IPS-11a (cell line): ENCODE results near the gene RAI14.

Experiments
- H3K4me3 ChIP-seq: one replicate; pipeline ENCODE4 v1.5.1; 2013; ENCODE audit warnings: low read depth, low read length, control low read depth

Gene RAI14

DNA sequence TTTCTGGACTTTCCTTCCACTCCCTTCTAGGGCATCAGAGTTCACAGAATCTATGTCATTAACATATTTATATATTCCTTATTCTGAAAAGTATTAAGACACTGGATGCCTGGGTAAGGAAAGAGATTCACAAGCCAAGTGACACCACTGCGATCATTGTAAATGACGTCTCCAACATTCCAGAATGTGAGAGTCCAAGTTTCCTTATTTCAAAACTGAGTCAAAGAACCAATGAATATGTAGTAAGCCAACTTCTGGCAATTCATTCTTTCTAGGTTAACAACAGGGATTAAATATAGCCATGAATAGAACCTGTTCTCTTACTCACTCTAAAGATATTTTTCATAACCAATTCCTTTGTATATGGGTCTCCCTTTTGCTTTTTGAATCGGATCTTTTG is 18.1 kb downstream of the RAI14 start:
- H3K4me3 ChIP-seq = no peak overlapping the region

DNA sequence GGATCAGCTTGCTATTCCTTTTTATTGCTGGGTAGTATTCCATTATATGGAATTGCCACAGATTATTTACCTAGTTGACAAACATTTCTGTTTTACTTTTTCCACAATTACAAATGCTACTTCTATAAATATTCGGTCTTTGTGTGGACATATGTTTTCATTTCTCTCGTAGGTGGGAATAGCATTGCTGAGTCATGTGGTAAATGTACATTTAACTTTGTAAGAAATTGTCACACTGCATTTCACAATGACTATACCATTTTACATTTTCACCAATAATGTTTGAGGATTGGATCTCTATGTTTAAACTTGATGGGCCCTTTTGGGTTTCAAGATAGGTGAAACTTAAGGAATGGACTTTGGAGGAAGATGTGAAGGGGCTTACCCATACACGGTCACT is 19.7 kb downstream of the RAI14 start:
- no peak overlapping the region for H3K4me3 ChIP-seq

DNA sequence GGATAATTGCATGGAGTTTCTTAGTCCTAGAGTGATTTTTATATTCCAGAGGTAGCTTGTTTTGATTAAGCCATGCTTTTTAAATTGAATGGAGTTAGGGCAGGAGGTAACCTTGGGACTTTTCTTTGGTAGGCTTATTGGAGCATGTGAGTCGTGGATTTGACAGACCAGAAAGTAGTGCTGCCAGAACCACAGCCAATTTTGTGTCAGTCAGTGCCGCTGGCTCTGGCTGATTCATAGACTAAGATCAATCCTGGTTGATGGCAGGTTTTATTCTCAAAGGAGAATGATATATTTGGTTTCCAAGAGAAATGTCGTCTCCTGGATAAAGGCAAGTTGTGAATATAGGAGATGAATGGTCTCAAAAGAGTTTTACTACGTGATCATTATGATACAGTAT is 20.3 kb downstream of the RAI14 start:
- H3K4me3 ChIP-seq = no peak overlapping the region

DNA sequence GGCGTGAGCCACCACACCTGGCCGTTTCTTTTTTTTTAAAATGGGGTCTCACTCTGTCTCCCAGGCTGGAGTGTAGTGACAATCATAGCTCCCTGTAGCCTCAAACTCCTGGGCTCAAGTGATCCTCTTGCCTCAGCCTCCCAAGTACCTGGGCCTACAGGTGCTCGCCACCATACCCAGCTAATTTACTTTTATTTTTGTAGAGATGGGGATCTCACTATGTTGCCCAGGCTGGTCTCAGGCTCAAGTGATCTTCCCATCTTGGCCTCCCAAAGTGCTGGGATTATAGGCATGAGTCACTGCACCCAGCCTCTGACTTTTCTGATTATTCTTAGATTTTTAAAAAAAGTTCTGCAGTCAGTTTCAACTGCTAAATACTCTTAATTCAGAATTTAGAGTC is 21.3 kb downstream of the RAI14 start:
- H3K4me3 ChIP-seq = no peak overlapping the region

DNA sequence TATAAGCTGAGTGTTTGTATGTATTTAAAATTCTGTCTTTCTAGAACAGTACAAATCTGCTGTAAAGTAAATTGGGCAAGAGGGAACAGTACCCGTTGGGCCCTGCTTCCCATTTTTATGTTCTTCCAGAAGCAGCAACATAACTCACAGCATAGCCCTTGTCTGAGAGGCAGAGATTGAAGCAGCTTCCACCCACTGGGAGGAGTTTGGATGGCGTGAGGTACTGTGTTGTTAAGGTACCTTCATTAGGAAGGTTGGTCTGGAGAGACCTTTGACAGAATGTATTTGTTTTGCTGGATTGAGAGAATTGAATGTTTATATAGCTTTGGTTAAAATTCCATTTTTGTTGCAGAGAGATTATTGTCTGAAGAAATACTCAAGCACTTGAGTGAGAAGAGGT is 24.8 kb downstream of the RAI14 start:
- no peak overlapping the region for H3K4me3 ChIP-seq

DNA sequence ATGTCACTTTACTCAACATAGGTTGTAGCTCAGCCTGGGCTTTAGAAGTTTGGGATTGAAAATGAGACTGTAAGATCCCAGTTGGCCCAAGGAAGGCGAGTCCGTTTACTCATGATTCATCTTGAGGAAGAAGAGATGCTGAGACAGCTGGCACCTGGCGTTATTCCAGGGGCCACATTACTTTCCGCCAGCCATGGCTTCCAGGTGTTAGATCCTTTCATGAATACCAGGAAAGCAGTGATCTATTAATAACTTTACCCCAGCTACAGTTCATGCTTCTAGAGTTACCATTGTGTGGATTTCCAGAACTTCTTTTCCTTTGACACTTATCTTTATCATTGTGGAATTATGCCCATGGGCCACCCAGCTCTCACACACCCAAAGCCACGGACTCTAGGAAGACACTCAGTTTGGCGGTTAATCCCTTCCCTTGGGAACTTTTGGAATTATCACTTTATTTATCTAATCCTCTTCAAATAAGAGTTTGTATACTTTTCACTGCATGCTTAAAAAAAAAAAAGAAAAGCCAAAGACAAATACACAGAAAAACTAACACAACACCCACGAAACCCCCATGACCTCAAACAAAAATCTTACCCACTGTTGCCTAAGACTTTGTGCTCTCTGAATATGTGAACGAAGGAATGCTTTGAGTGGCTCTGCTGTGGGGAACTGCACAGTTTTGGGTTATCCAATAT is 26.9 kb downstream of the RAI14 start:
- H3K4me3 ChIP-seq = no peak overlapping the region

DNA sequence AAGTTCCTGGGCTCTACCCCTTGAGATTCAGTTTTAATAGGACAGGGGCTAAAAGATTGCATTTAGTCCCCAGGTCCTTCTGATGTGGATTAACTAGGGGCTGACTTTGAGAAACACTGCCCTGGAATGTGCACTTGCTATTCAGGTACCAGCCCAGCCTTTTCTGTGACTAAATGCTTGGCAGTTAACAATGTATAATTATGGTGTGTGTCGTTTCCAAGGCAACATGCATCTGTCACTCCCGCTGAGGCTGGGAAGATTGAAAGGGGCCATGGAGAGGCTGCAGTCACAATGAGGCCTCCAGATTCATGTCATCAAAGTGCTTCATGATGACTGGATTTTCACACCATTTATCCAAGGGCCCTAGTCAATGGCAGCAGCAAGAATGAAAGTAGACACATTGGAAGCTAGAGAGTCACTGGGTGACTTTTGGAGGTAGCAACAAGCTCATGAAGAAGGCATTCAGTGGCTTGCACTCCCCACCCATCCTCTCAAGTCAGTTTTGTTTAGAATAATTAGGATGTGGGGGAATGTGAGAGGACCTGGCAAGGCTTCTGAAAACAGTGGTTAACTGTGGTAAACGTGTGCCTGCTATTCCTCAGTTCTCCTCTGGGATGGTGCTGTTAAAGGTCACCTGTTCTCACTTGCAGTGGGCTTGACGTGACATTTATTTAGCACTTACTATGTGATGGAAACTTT is 28.3 kb downstream of the RAI14 start:
- H3K4me3 ChIP-seq = no peak overlapping the region

DNA sequence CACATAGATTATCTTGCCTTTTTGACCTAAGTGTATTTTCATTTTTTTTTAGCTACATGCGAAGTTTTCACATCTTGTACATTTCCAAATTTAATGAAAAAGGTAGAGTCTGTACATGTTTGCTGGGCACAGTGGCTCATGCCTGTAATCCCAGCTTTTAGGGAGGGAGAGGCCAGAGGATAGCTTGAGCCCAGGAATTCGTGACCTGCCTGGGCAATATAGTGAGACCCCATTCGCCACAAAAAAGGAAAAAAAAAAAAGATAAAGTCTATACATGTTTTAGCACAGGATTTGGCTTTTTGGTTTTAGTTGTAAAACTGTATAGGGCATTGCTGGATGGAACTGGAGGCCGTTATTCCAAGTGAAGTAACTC is 28.8 kb downstream of the RAI14 start:
- H3K4me3 ChIP-seq = no peak overlapping the region

DNA sequence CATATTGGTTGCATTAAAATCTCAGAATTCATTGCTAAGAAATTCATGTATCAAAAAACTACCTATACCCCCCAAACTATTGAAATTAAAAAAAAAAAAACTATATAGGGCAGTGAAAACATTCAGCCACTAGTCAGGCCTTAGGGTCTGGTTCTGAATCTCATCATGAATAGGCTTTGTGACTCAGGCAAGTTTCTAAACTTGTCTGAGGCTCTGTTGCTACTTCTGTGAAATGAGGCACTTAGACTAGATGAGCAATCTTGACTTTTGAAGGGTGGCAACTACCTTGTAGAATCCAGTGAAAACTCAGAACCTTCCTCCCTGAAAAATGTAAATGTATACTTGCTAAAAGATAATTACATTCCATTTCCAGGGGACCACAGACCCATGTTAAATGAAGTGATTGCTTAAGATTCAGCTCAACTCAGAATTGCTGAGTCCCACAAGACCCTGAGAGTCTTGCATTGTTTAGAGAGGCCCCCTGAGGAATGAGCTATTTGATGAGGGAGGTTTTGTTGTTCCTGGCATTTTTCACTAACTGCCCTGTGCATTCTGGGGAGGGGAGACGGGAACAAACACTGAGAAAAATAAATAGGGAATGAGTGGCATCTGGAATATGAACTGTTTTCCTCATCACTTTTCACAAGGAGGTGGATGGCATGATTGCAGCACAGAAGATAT is 29.5 kb downstream of the RAI14 start:
- H3K4me3 ChIP-seq = no peak overlapping the region

DNA sequence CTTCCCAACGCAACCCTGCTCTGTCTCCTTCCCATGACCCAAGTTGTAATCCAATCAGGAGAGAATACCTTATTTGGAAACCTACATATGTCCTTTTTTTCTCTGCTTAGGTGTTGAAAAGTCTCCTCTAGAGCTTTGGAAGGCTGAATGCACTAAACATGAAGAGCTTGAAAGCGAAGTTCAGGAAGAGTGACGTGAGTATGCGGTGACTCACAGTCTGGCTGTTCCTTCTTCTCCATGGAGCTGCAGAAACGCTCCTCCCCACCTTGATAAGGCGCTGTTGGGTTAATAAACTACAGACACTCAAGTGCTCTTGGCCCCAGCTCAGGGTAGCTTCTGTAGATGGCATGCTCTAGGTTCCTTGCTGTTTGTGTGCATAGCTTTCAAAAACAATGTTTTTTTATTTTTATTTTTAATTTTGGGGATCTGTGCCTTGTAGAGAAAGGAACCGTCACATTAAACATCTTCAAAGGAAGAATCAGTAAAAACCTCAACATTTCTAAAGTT is 30.7 kb downstream of the RAI14 start:
- no peak overlapping the region for H3K4me3 ChIP-seq

DNA sequence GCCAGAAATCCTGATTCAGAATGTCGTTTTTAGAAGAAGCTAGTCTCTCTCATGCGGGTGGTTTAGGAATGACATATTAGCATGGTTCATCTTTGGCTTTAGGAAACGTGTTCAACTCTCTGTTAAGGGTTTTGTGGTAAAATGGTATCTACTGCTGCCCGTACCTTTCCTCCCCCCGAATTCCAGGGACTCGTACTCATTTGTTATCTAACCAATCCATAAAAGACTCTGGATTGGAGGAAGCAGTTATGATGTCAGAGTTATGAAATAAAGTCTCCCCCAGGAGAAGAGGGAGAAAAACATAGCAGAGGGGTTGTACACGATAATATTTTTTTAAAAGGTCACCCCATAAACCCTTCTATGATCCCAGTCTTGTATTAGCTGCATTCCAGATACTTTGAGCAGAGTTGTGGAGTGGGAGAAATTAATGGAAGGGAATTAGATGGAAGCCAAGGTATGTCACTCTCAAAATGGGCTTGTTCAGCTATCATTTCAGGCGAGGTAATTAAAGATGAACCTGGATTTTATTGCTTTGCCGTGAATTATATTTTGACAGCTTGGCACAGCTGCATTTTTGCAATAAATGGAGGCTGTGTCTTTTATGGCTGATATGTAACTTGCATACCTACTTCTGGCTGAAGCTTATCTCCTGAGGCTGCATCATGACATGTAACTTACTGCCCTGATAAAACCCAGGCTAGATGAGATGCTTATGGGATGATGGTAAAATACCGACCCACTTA is 31.3 kb downstream of the RAI14 start:
- no peak overlapping the region for H3K4me3 ChIP-seq

DNA sequence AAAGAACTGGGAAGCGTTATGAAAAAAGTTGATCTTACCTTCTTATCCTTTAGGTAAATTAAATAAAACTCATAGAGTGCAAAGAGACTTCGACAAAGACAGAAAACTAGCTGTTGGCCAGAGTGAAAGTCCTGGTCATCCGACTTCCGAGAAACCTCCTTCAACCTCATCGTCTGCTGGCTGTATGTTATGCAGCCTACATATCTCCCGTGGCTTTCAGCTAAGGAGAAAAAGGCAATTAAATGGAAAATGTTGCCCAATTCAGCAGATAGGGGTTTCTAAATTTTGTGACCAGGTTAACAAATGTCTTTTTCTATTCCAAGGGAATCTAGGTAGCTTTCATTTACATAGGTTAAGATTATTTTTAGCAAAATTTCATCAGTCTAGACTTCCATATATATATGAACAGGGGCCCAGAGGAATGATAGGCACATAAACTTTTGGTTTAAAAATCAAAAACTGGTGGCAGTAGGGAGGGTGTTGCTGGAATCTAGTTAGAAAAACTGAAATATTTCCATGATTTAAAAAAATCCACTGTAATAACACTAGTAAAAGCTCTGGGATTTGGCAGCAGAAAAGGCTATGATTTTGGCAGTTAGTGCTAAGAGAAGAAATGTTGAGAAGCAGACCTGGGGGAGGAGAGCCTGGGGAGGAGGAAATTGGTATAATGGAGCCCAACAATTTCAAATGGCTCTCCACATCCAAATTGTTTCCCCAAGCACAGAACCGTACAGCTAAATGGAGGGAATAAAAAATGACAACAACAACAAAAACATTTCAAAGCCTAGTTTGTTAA is 32.1 kb downstream of the RAI14 start:
- no peak overlapping the region for H3K4me3 ChIP-seq

DNA sequence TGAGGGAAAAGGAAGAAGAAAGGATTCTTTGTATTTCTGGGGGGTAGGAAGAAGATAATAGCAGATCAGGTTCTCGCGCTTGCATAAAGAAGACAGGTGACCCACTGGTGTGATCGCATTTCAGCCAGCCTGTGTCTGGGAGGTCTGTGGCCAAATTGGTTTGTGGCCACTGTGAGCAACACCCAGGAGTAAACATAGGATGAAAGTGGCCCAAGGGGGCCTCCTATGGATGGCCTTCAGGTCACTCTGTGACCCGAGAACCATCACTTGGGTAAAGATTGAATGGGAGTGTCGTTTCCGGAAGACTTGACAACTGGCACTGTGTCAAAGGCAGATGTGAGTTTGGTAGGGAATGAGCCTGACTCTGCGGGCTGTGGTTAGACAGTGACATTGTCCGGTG is 34.2 kb downstream of the RAI14 start:
- no peak overlapping the region for H3K4me3 ChIP-seq

DNA sequence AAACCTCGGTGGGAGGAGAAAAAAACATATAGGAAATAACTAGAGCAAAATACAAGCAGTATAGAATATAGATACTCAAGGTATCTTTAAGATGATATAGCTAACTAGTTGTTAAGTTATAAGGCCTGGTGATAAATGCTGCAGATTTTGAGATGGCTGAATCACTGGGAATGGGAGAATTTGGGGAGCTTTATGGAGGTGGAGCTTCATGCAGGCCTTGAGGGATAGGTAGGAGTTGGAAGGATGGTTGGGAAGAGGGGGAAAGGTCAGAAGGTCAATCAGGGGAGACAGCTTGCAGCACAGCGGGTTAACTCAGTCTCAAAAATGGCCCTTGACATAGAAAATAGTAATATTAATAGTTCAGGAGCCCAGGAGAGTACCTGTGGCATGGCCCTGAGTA is 34.8 kb downstream of the RAI14 start:
- H3K4me3 ChIP-seq = no peak overlapping the region

DNA sequence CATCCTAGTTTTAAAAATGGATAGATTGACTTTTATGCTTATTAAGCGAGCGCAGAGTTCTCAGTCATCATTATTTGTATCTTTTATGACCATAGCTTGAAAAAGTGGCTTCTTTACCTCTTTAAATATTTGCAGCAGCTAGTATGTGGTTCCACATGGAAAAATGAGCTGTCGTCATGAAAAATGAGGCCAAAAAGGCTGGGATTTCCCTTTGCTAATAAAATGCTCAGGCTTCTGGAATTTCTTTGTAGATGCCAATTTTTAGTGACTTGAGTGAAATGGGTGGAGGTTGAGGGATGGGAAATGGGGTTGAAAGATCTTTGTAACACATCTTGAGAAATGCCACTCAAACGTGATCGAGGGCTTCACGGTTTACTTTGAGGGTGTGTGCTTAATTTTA is 35.2 kb downstream of the RAI14 start:
- no peak overlapping the region for H3K4me3 ChIP-seq

DNA sequence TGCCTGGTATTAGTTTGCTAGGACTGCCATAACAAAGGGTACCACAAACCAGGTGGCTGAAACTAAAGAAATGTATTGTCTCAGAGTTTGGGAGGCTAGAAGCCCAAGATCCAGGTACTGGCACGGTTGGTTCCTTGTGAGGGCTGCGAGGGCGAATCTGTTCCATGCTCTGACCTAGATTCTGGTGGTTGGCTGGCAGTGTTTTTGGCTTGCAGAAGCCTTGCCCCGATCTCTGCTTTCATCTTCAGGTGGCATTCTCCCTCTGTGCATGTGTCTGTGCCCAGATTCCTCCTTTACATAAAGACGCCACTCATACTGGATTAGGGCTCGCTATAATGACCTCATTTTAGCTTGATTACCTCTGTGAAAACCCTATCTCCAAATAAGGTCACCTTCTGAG is 36.7 kb downstream of the RAI14 start:
- H3K4me3 ChIP-seq = no peak overlapping the region

DNA sequence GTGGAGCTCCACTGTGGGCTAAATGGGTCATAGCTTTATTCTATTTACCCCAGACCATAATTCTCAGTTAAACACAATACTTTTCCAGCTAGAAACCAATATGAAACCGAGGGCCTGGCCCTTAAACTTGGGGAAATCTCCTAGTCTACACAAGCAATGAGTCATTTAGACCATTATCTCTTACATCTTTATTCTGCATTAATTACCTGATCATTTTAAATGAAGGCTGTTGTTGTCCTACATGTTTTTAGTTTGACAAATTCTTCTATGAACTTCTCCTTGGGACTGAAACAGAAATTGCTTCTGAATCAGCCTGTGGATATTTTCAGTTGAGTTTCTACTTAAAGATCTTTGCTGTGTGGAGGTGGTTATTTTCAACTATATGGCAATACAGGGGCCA is 37.9 kb downstream of the RAI14 start:
- no peak overlapping the region for H3K4me3 ChIP-seq

DNA sequence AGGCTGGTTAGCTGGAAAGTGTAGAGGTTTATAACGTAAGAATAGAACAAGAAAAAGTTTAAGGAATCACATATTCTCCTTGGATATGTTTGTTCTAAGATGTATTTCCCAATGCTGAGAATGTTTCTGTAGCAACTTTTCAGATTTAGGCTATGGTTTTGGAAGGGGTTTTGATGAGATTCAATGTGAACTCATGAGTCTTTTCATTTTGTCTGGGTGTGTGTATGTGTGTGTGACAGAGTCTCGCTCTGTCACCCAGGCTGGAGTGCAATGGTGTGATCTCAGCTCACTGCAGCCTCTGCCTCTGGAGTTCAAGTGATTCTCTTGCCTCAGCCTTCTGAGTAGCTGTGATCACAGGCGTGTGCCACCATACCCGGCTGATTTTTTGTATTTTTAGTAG is 38.6 kb downstream of the RAI14 start:
- H3K4me3 ChIP-seq = no peak overlapping the region

DNA sequence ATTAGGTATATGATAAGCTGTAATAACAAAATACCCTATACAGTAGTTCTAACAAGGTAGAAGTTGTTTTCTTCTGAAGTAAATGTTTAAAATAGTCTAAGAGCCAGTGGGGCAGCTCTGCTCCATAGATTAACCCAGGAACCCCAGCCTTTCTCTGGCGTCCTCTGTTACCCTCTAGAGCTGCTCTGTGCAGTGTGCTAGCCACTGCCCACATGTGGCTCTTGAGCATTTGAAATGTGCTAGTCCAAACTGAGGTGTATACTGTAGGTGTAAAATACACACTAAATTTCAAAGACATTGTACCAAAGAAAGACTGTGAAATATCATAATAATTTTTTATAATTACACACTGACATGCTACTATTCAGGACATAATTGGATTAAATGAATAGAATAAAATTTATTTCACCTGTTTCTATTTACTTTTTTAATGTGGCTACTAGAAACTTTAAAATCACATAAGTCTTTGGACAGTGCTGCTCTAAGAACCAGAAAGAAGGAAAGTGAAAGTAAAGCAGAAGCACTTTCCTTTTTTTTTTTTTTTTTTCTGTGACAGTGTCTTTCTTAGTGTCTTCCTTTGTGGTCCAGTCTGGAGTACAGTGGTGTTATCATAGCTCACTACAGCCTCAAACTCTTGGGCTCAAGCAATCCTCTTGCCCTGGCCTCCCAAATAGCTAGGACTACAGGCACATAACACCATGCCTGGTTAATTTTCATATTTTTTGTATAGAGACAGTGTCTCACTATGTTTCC is 39.3 kb downstream of the RAI14 start:
- no peak overlapping the region for H3K4me3 ChIP-seq
